NCI-H524 (cell line): ENCODE results near the gene SURF6.
"Not testable (repeated sequence)": the region's sequence is repeated elsewhere in the genome, so short reads cannot be mapped to it uniquely, and the experiment has no call there.

ENCODE experiments used
- DNase-seq, 2 experiments: peaks; one replicate each; lab custom pipeline; 2025; lab: John Stamatoyannopoulos, UW

Gene SURF6

DNA sequence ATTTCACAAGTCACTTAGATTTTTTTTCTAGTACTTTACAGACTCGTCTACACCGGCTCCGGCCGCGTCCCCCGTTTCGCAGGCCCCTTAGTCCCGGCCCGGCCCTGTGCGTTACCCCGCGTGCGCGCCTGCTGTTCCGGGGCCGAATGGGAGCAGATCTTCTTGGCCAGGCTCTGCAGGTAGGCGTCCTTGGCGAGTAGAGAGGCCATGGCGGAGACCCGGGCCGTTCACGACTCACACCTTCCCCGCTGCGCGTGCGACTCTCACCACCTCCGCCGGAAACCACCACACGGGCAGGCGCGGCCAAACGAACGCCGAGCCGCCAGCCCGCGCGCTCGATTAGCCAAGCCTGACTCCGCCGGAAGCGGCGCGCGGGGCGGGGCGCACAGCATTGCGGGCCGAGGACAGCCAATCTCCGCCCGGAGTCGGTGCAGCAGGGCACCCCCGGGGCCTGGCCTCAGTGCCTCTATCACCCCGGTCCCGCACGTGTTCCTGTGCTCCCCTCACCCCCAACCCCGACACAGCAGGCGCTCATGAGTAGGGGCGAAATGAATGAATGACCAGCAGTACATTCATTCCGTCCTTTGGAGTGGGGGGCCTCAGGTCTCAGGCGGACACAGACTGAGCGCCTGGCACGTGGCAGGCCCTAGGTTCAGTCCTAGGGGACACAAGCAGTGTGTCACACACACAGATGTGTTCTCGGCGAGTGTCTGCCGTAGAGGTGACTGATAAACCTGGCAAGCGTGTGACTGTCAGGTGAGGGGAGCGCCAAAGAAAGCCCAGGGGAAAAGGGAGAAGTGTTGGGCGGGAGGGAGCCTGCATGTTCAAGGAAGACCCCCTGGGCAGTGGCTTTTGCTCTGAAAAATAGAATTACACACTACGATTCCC, at the start of gene SURF6:
Gene SURF6, minus strand, starts transcription at position 265 of the 888 bp plus-strand sequence. Its CDS starts 56 bp downstream, at position 209.
- peak; percentile 92 to 94 for DNase-seq

DNA sequence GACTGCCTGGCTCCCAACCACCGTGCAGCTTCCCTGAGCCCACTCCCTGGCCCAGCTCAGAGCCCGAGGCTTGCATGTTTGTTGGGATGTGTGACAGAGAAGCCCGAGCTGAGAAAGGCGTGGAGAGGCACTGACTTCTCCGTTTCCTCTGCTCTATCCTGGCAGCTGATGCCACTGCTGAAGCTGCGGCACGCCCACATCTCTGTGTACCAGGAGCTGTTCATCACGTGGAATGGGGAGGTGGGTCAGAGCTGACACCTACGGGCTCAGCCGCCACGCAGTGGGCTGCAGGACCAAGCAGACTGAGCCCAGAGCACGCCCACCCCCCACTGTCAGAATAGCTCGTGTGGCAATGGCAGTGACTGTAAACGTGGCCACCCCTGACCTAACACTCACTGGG, 49.5 kb upstream of the SURF6 start:
- no peak for DNase-seq

DNA sequence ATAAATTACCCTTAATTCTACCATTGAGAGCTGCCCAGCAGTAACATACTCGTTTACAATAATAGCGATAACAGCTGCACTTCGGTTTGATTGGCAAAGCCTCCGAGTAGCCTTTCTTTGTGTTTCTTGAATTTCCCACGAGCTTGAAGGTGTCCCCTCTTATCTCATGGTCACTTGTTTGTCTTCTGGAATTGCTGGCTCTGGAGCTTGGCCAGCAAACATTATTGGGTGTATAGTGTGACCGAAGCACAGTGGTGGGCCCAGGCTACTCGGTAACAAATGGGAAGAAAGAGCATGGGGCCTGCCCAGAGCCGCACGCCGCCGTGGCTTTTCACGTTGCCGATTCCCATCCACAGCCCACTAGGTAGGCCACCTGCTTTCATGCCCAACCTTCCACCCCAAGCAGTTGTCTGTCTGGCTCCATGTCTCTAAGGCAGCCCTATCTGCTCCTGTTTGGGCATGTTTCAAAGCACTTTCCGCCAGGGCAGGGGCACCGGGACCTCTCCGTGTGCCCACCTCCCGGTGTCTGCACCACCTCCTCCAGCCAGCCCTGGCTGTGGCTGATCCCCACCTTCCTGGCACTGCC, 48.8 kb upstream of the SURF6 start:
- no peak for DNase-seq

- DNase-seq = no peak
These were observed 47.5 kb upstream of the SURF6 start for GRCh38 chr9:133383438-133383837.

DNA sequence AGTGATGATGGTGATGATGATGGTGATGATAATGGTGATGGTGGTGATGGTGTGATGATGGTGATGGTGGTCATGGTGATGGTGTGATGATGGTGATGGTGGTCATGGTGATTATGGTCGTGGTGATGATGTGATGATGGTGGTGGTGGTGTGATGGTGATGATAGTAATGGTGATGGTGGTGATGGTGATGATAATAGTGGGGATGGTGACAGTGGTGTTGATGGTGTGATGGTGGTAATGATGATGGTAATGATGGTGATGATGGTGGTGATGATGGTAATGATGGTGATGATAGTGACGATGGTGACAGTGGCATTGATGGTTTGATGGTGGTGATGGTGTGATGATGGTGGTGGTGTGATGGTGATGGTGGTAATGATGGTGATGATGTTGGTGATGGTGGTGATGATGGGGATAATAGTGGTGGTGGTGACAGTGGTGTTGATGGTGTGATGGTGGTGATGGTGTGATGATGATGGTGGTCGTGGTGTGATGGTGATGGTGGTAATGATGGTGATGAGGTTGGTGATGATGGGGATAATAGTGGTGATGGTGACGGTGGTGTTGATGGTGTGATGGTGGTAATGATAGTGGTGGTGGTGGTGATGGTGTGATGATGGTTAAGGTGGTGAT, 46.6 kb upstream of the SURF6 start:
- no peak for DNase-seq

DNA sequence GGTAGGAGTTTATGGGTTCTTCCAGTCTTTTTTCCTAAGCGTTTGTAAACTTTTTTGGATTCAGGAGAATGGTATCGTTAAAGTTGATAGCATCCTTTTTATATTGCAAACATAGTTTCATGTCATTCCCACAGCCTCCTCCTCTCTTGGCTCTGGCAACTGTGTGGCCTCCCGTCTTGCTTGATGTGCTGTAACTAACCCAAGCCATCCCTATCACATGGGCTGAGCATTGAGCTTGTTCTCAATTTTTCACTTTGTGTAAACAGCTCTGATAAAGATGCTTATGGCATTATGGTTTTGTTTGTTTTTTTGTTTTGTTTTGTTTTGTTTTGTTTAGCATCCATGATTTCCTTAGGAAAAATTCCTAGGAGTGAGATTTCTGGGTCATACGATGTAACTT, 44.7 kb upstream of the SURF6 start:
- DNase-seq = no peak

DNA sequence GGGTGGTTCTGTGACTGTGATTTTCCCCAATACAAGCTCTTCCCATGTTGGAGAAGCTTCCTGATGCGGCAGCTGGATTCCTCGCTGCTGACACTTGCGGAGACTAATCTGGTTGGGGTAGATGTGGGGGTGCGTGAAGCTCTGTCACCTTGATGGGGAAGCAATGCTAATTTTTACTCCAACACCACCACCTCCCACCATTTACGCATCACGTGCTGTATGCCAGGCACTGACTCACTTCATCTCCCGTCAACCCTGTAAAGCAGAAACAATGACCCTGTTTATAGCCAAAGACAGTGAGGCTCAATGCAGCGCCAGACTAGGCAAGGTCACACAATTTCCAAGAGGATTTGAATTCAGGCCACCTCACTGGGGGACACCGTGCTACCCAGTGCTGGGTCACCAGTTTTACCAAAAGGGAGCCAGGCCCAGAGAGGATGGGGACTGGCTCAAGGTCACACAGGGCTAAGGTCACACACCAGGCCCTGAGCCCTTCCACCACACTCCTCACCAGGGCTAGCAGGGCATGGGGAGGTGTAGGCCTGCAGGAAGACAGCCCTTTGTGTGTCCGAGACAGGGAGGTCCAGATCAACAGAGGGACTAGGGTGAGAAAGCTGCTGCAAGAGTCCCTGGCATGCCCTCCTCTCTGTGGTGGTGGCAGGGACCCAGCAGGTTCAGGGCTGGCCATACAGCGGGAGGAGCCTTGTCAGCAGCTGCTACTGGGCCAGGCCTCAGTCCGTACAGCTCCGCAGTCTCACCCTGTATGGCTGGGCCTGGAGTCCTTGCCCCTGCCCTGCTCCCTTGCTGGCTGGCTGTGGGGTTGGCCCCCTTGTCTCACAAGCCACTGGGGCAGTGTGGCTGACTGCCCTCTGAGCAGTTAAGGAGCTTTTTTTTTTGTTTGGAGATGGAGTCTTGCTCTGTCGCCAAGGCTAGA, 43.4 kb upstream of the SURF6 start:
- no peak for DNase-seq

DNA sequence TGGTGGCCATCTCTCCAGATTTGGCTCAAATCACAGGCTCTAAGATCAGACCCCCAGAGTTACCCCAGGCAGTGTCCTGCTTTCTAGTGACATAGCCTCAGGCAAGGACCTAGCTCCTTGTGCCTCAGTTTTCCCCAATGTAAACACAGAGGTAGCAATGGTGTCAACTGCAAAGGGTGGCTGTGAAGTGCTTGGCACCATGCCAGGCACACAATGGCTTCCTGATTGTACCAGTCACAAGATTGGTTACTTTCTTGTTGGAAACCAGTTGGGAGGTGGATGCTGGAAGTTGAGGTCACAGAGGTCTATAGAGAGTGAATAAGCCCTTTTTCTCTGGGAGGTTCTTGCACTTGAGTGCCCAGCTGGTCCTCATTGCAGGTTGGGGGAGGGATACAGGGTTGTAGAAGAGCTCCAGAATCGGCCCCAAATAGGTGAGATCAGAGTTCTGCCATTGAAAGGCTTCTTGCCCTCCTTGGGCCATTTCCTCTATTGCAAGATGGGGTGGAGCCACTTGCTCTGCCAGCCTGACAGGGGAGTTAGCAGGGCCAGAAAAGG, 42.5 kb upstream of the SURF6 start:
- DNase-seq = no peak

GRCh38 chr9:133377721-133378216, 41.8 kb upstream of the SURF6 start:
- no peak for DNase-seq

DNA sequence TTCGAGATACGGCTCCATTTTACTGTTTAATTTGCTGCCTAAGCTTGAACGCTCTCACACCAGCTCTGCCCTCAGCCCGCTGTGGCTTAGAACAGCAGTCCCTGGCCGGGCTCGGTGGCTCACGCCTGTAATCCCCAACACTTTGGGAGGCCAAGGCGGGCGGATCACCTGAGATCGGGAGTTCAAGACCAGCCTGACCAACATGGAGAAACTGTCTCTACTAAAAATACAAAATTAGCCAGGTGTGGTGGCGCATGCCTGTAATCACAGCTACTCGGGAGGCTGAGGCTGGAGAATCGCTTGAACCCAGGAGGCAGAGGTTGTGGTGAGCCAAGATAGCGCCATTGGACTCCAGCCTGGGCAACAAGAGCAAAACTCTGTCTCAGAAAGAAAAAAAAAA, 41.3 kb upstream of the SURF6 start:
- not testable (repeated sequence) for DNase-seq

DNA sequence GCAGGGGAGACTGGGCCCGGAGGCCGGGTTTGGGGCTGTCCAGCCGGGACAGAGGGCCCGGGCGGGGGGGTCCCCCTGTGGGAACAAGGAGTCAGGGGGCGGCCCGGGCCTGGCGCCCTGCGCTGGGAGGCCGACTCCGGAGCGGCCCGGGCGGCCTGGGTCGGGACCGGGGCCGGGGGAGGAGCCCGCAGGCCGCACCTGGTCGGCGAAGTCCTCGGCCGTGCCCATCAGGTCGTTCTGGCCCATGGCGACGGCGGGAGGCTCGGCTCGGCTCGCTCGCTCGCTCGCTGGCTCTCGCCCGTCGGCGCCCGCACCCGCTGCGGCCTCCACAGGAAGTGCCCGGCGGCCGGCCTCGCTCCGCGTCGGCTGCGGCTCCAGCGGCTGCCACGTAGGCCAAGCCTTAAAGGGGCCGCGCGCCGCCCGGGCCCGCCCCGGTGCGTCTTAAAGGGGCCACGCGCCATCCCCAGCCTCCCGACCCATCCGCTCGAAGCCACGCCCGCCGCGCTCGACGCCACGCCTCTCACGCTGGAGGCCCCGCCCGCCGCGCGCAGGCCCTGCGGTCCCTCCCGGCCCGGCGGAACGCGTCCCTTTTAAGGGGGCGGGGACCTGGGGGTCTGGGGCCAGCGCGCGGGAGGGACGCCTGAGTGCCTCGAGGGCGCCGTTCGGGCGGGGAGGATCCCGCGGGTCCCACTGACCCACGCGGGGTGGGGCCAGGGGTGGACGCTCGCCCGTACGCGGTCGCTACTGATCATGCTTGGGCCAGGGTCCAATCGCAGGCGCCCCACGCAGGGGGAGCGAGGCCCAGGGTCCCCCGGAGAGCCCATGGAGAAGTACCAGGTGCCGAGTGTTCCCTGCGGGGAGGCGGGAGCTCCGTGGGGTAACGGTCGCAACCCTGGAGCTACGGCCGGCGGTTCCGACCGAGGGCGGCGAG, 40.0 kb upstream of the SURF6 start, which contains the start of the genes STKLD1 and SURF4:
Gene STKLD1, plus strand, starts transcription at position 643 of the 931 bp plus-strand sequence. Its CDS starts 108 bp downstream, at position 751.
Gene SURF4, minus strand, starts transcription at position 337 of the 931 bp plus-strand sequence. Its CDS starts 91 bp downstream, at position 246.
- DNase-seq = peak; percentile 91 to 96

GRCh38 chr9:133375116-133375723, 39.2 kb upstream of the SURF6 start:
- peak in 1 of 2 experiments; percentile 54 for DNase-seq

DNA sequence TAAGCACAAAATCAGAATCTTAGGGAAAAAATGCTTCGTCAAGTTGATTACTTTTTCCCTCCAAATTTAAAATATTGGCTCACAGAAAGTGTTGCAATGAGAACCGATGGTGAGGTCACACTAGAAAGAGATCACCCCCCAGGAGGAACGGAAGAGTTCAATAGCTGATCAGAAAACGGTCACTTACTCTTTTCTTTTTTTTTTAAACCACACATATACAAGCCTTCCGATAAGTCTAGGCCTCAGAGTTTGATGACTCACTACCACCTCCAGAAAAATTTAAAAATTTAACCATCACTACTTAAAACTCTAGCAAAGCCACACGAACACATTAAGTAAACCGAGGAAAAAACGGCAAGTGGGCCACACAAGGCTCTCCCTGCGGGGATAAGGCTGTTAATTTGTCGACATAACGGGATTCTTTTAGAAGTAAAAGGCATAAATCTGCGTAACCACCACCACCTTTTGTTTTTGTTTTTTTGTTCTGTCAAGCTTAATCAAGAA, 38.7 kb upstream of the SURF6 start:
- no peak for DNase-seq

- no peak for DNase-seq
These were observed 36.2 kb upstream of the SURF6 start for GRCh38 chr9:133372144-133372543.

DNA sequence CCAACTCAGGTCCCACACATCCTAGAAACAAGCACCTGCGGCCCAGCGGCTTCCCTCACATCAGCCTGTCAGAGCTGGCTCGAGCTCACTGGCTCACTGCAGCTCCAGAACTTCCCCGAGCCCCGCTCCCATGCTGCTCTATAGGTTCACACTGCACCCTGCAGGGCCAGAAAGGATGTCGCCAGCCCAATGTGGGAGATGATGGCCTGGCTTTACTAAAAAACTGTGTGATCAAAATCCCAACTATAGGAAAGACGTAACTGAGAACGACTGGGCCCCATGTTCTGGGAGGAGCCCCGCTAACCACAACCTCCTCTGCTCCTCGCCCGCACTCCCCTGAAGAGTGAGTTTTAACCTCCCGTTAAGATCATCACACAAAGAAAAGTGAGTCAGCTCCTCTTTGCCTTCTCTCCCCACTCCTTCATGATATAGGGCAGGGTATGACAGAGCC, 35.3 kb upstream of the SURF6 start:
- DNase-seq = no peak

- DNase-seq = no peak
These were observed 34.7 kb upstream of the SURF6 start for GRCh38 chr9:133370685-133371084.

DNA sequence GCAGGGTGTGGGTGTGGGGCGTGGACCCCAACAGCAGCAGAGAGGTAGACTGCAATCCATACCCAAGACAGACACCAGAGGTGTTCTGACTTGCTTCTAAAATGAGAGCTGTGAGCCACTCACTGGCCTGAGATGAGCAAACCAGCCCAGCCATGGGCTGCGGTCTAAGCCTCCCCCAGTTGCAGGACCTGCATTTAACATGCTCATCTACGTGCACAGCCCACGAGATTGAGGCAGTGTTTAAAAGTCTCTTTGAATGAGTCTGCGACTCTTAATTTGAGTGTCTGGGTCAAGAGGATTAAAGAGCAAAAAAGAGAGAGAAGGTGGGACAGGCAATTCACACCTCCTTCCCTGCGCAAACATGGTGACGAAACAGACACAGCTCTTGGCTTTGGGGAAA, 33.9 kb upstream of the SURF6 start:
- DNase-seq = no peak

DNA sequence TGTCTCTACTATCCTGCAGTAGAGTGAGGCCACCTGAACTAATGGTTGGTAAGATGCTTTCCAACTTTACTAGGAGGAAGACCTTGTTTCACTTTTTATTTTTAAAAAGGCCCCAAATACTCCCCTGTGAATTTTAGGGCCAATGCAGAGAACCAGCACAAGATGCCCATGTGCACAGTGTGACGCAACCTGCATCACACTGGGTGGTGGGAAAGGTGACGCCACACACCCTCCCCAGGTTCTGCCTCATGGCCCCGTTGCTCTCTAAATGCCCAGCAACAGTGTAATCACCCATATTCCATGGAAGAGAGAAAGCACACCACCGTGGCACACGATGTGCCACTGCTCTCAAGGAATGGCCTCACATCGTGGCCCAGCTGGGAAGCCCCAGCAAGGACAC, 33.4 kb upstream of the SURF6 start:
- no peak for DNase-seq

DNA sequence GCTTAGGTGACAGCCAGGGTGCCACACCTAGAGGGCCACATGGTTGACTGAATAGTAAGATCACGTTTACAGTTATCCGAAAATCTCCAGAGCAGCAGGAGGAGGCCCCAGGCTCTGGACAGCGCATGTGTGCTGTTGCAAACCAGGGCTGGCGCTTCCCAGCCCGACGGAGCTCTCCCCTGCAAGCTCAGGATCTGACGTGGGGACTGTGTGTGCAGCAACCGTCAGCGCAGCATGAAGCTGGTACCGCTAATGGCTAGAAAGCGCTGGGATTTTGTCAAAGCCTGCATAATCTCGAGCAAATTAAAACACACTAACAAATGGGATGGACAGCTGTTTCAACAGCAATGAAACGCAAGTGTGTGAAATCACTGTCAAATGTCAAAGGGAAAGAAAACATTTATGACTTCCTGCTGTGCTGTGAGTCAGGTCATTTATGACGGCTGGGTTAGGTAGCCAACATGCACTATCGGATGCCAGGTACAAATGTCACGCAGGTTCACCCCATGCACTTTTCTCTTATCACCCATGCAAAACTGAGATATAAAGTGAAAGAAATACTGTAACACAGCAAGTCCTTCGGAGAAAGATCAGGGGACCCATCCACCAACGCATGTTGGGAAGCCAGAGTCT, 32.4 kb upstream of the SURF6 start:
- DNase-seq = peak in 1 of 2 experiments; percentile 57
